HG03095 (cell line): ENCODE data around the gene THRB.
"Not testable (repeated sequence)": the region's sequence is repeated elsewhere in the genome, so short reads cannot be mapped to it uniquely, and the experiment has no call there.

ENCODE experiments used
- ATAC-seq: cut with Tn5 transposase; IDR thresholded peaks from one replicate; pipeline ENCODE4 v1.9.1; 2021; ENCODE audit warnings: moderate library complexity; ENCODE audit not compliant: unreplicated experiment

Gene THRB

GRCh38 chr3:24133436-24133835 lies 361.2 kb downstream of the THRB start:
- no peak for ATAC-seq

- ATAC-seq, result no peak
These were observed 365.1 kb downstream of the THRB start for GRCh38 chr3:24129549-24129948.

GRCh38 chr3:24128199-24129005 lies 366.2 kb downstream of the THRB start:
- ATAC-seq, result no peak

- no peak for ATAC-seq
These were observed 371.1 kb downstream of the THRB start for GRCh38 chr3:24123596-24123995.

GRCh38 chr3:24120434-24120833 lies 374.2 kb downstream of the THRB start:
- no peak for ATAC-seq

GRCh38 chr3:24119321-24119751 lies 375.3 kb downstream of the THRB start:
- ATAC-seq, result no peak

- no peak for ATAC-seq
These were observed 377.1 kb downstream of the THRB start for GRCh38 chr3:24117508-24117907.

- no peak for ATAC-seq
These were observed 382.9 kb downstream of the THRB start for GRCh38 chr3:24111711-24112110.

- ATAC-seq, result no peak
These were observed 384.6 kb downstream of the THRB start for GRCh38 chr3:24110051-24110450.

- ATAC-seq, result no peak
These were observed 392.9 kb downstream of the THRB start for GRCh38 chr3:24101676-24102168.

- ATAC-seq, result no peak
These were observed 393.8 kb downstream of the THRB start for GRCh38 chr3:24100696-24101402.

GRCh38 chr3:24096695-24097290 lies 397.9 kb downstream of the THRB start:
- ATAC-seq, result no peak

- ATAC-seq, result no peak
These were observed 398.4 kb downstream of the THRB start for GRCh38 chr3:24096271-24096670.

GRCh38 chr3:24094818-24095217 lies 399.8 kb downstream of the THRB start:
- not testable (repeated sequence) for ATAC-seq

- ATAC-seq, result no peak
These were observed 405.9 kb downstream of the THRB start for GRCh38 chr3:24088782-24089181.

- no peak for ATAC-seq
These were observed 407.2 kb downstream of the THRB start for GRCh38 chr3:24087469-24087868.

GRCh38 chr3:24086617-24087404 lies 407.8 kb downstream of the THRB start:
- ATAC-seq, result no peak

- no peak for ATAC-seq
These were observed 408.4 kb downstream of the THRB start for GRCh38 chr3:24086206-24086605.

- no peak for ATAC-seq
These were observed 422.5 kb downstream of the THRB start for GRCh38 chr3:24072193-24072592.

- no peak for ATAC-seq
These were observed 425.6 kb downstream of the THRB start for GRCh38 chr3:24069045-24069444.

GRCh38 chr3:24067483-24067882 lies 427.2 kb downstream of the THRB start:
- no peak for ATAC-seq
